GM12878 (cell line): Measurements from ENCODE around the gene CMSS1.

ENCODE experiments used
- CEBPB ChIP-seq, 2 experiments: fragments of 150-350 bp in 1 of 2; IDR thresholded peaks; 2 replicates each; pipeline ENCODE4 v1.6.1; 2012 to 2014; ENCODE audit warnings: low read depth in 2 of 2, low read length in 2 of 2, borderline replicate concordance in 1 of 2, inconsistent platforms in 1 of 2
- EGR1 ChIP-seq, 2 experiments: IDR thresholded peaks; 1 replicate in 1 of 2; 2 replicates in 1 of 2; pipeline ENCODE4 v1.6.1; 2011 to 2012; ENCODE audit warnings: low read depth in 2 of 2, low read length in 2 of 2, borderline replicate concordance in 1 of 2, mild to moderate bottlenecking in 1 of 2, moderate library complexity in 1 of 2
- EP300 ChIP-seq, 2 experiments: fragments of 150-350 bp in 1 of 2; IDR thresholded peaks; 2 replicates each; pipeline ENCODE4 v1.6.1; 2011 to 2012; ENCODE audit warnings: low read depth in 2 of 2, low read length in 2 of 2, borderline replicate concordance in 1 of 2, improper control_type of control experiment in 1 of 2, inconsistent platforms in 1 of 2; ENCODE audit not compliant: control insufficient read depth in 1 of 2
- FOXK2 ChIP-seq: fragments of 450-650 bp; IDR thresholded peaks from 2 replicates; pipeline ENCODE4 v1.6.1; 2017; ENCODE audit warnings: mild to moderate bottlenecking, moderate library complexity
- GATAD2B ChIP-seq: fragments of 450-650 bp; conservative IDR thresholded peaks from 2 replicates; pipeline ENCODE4 v1.6.1; 2017; ENCODE audit warnings: low read depth, mild to moderate bottlenecking, moderate library complexity
- MEF2A ChIP-seq: IDR thresholded peaks from 2 replicates; pipeline ENCODE4 v1.6.1; 2011; ENCODE audit warnings: low read depth, mild to moderate bottlenecking, low read length, moderate library complexity; ENCODE audit not compliant: insufficient read depth
- POLR2A ChIP-seq: IDR thresholded peaks from 2 replicates; pipeline ENCODE4 v1.6.1; 2011; ENCODE audit warnings: low read depth, mild to moderate bottlenecking, low read length
- POLR2AphosphoS5 ChIP-seq: IDR thresholded peaks from 2 replicates; pipeline ENCODE4 v1.6.1; 2011; ENCODE audit warnings: mild to moderate bottlenecking, low read length, inconsistent platforms
- SIN3A ChIP-seq: IDR thresholded peaks from 2 replicates; pipeline ENCODE4 v1.6.1; 2012; ENCODE audit warnings: low read depth, low read length, improper control_type of control experiment
- TCF12 ChIP-seq: IDR thresholded peaks from 2 replicates; pipeline ENCODE4 v1.6.1; 2011; ENCODE audit warnings: low read depth, mild to moderate bottlenecking, low read length
- ZZZ3 ChIP-seq: IDR thresholded peaks from 2 replicates; pipeline ENCODE4 v1.6.1; 2011; ENCODE audit warnings: low read depth; ENCODE audit not compliant: control insufficient read depth, insufficient read length
- TF ChIP-seq, protein P1 (sequence below), 3 experiments: IDR thresholded peaks in 2 of 3; conservative IDR thresholded peaks in 1 of 3; 2 replicates each; pipeline ENCODE4 v1.5.1; 2011; ENCODE audit warnings: low read depth in 3 of 3, low read length in 3 of 3, mild to moderate bottlenecking in 3 of 3, control low read depth in 2 of 3, moderate library complexity in 2 of 3, inconsistent platforms in 1 of 3, mixed read lengths in 1 of 3; ENCODE audit not compliant: control insufficient read depth in 2 of 3, insufficient read depth in 1 of 3; ENCODE audit errors: extremely low read depth in 1 of 3
- TF ChIP-seq, protein P2 (sequence below): fragments of 450-650 bp; IDR thresholded peaks from 2 replicates; pipeline ENCODE4 v1.6.1; 2016; ENCODE audit warnings: mild to moderate bottlenecking
- TF ChIP-seq, protein P3 (sequence below): IDR thresholded peaks from 2 replicates; pipeline ENCODE4 v1.6.1; 2012; ENCODE audit warnings: low read depth, low read length, improper control_type of control experiment

DNA sequence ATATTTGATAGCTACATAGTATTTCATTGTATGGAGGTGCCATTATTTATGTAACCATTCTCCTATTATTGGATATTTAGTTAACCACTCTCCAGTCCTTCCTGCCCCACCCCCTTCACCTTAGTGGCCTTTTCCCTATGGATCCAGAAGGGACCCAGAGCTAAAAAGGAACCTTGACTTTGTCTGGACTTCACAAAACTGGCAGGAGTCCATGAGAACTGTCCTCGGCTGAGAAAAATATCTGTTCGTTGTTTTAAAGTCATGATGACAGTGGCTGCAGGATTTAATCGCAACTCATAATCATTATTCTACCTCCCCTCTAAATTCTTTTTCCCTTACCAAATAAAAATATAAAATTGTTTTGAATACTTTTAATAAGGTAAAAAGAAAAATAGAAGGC lies 129.7 kb downstream of the CMSS1 start:
- no peak for TF ChIP-seq EP300 (IDR thresholded peaks at IDR 0.05; ENCODE audit: borderline replicate concordance in 1 of 2, control insufficient read depth in 1 of 2, low read depth in 2 of 2, low read length in 2 of 2)
- no peak for TF ChIP-seq CEBPB (IDR thresholded peaks at IDR 0.05; ENCODE audit: borderline replicate concordance in 1 of 2, low read depth in 2 of 2, low read length in 2 of 2)
- TF ChIP-seq POLR2A: no peak
- TF ChIP-seq TCF12: no peak
- TF ChIP-seq, protein P1, sequence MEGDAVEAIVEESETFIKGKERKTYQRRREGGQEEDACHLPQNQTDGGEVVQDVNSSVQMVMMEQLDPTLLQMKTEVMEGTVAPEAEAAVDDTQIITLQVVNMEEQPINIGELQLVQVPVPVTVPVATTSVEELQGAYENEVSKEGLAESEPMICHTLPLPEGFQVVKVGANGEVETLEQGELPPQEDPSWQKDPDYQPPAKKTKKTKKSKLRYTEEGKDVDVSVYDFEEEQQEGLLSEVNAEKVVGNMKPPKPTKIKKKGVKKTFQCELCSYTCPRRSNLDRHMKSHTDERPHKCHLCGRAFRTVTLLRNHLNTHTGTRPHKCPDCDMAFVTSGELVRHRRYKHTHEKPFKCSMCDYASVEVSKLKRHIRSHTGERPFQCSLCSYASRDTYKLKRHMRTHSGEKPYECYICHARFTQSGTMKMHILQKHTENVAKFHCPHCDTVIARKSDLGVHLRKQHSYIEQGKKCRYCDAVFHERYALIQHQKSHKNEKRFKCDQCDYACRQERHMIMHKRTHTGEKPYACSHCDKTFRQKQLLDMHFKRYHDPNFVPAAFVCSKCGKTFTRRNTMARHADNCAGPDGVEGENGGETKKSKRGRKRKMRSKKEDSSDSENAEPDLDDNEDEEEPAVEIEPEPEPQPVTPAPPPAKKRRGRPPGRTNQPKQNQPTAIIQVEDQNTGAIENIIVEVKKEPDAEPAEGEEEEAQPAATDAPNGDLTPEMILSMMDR (IDR thresholded peaks at IDR 0.05 in 2 of 3, conservative IDR thresholded peaks at IDR 0.05 in 1 of 3; ENCODE audit: control insufficient read depth in 2 of 3, extremely low read depth in 1 of 3, insufficient read depth in 1 of 3, low read depth in 3 of 3, low read length in 3 of 3): no peak
- no peak for TF ChIP-seq EGR1 (IDR thresholded peaks at IDR 0.05; ENCODE audit: borderline replicate concordance in 1 of 2, low read depth in 2 of 2, low read length in 2 of 2)
- TF ChIP-seq, protein P2, sequence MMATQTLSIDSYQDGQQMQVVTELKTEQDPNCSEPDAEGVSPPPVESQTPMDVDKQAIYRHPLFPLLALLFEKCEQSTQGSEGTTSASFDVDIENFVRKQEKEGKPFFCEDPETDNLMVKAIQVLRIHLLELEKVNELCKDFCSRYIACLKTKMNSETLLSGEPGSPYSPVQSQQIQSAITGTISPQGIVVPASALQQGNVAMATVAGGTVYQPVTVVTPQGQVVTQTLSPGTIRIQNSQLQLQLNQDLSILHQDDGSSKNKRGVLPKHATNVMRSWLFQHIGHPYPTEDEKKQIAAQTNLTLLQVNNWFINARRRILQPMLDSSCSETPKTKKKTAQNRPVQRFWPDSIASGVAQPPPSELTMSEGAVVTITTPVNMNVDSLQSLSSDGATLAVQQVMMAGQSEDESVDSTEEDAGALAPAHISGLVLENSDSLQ: no peak
- no peak for TF ChIP-seq SIN3A
- no peak for TF ChIP-seq FOXK2
- no peak for TF ChIP-seq MEF2A
- no peak for TF ChIP-seq ZZZ3
- TF ChIP-seq POLR2AphosphoS5: no peak
- no peak for TF ChIP-seq GATAD2B
- TF ChIP-seq, protein P3, sequence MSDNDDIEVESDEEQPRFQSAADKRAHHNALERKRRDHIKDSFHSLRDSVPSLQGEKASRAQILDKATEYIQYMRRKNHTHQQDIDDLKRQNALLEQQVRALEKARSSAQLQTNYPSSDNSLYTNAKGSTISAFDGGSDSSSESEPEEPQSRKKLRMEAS: no peak
